DOHH2 (cell line): Measurements from ENCODE around the gene CHSY1.

ENCODE experiments used
- H3F3A ChIP-seq: fragments of 200-600 bp; sonication (generic), shearing (Covaris generic); 2 replicates; pipeline ENCODE4 v1.6.0; 2016; ENCODE audit warnings: antibody characterized with exemption, mild to moderate bottlenecking; ENCODE audit not compliant: control insufficient read depth, insufficient read depth
- H3K27ac ChIP-seq: fragments of 200-600 bp; sonication (generic); 2 replicates; pipeline ENCODE4 v1.5.1; 2014; ENCODE audit warnings: low read depth, mild to moderate bottlenecking, low read length, moderate library complexity
- H3K27me3 ChIP-seq: fragments of 200-600 bp; sonication (generic); 2 replicates; pipeline ENCODE4 v1.6.1; 2014; ENCODE audit warnings: mild to moderate bottlenecking, low read length, mixed read lengths; ENCODE audit not compliant: control insufficient read depth
- H3K36me3 ChIP-seq: fragments of 200-600 bp; sonication (generic); 2 replicates; pipeline ENCODE4 v1.6.1; 2014; ENCODE audit warnings: mild to moderate bottlenecking, low read length, moderate library complexity, mixed read lengths; ENCODE audit not compliant: control insufficient read depth
- H3K4me1 ChIP-seq: fragments of 200-600 bp; sonication (generic); 2 replicates; pipeline ENCODE4 v1.6.1; 2014; ENCODE audit warnings: mild to moderate bottlenecking, low read length, mixed read lengths; ENCODE audit not compliant: control insufficient read depth
- H3K4me2 ChIP-seq: fragments of 200-600 bp; sonication (generic); 2 replicates; pipeline ENCODE4 v1.6.0; 2014; ENCODE audit warnings: mild to moderate bottlenecking, low read length, moderate library complexity
- H3K4me3 ChIP-seq: fragments of 200-600 bp; sonication (generic); 2 replicates; pipeline ENCODE4 v1.5.1; 2014; ENCODE audit warnings: mild to moderate bottlenecking, low read length, mixed read lengths
- H3K79me2 ChIP-seq: fragments of 200-600 bp; sonication (generic); 2 replicates; pipeline ENCODE4 v1.6.1; 2014; ENCODE audit warnings: mild to moderate bottlenecking, low read length, mixed read lengths; ENCODE audit not compliant: control insufficient read depth
- H3K9me2 ChIP-seq: fragments of 200-600 bp; sonication (generic); replicated peaks from 2 replicates; pipeline ENCODE4 v1.6.1; 2014; ENCODE audit warnings: mild to moderate bottlenecking, low read length, mixed read lengths; ENCODE audit not compliant: control insufficient read depth
- H3K9me3 ChIP-seq: fragments of 200-600 bp; sonication (generic); 2 replicates; pipeline ENCODE4 v1.6.1; 2014; ENCODE audit warnings: antibody characterized with exemption, low read length, mixed read lengths; ENCODE audit not compliant: control insufficient read depth, insufficient read depth
- H4K20me1 ChIP-seq: fragments of 200-600 bp; sonication (generic); 2 replicates; pipeline ENCODE4 v1.6.0; 2014; ENCODE audit warnings: low read depth, mild to moderate bottlenecking, antibody characterized with exemption, low read length, moderate library complexity; ENCODE audit not compliant: control insufficient read depth, insufficient read depth
- EZH2phosphoT487 ChIP-seq: fragments of 200-600 bp; sonication (generic); IDR thresholded peaks from 2 replicates; pipeline ENCODE4 v1.6.1; 2017; ENCODE audit warnings: borderline replicate concordance, mild to moderate bottlenecking, antibody characterized with exemption, low read length, moderate library complexity, mixed read lengths
- TF ChIP-seq, protein P1 (sequence below): fragments of 200-600 bp; sonication (generic); IDR thresholded peaks from one replicate; pipeline ENCODE4 v1.5.1; 2014; ENCODE audit warnings: antibody characterized with exemption, mild to moderate bottlenecking, low read depth, low read length; ENCODE audit not compliant: poor library complexity, severe bottlenecking

The CHSY1 gene

GRCh38 chr15:101190092-101190595, 61.7 kb downstream of the CHSY1 start:
- Histone ChIP-seq H3K9me3 (no peaks in the 10 kb centered on the region), H3K4me3 (no peak overlapping the region), H3K36me3 (no peaks in the 10 kb centered on the region), H3F3A (no peaks in the 10 kb centered on the region), H3K27ac (no peak overlapping the region), H3K4me1 (no peaks in the 10 kb centered on the region), H3K4me2 (no peak overlapping the region), H4K20me1 (peaks cover 2% of the 10 kb centered on the region; the same call in 1 of the 2 replicates), H3K79me2 (peaks cover 78% of the 10 kb centered on the region), H3K27me3 (no peaks in the 10 kb centered on the region), H3K9me2 (no peaks in the 10 kb centered on the region)
- TF ChIP-seq, protein P1, sequence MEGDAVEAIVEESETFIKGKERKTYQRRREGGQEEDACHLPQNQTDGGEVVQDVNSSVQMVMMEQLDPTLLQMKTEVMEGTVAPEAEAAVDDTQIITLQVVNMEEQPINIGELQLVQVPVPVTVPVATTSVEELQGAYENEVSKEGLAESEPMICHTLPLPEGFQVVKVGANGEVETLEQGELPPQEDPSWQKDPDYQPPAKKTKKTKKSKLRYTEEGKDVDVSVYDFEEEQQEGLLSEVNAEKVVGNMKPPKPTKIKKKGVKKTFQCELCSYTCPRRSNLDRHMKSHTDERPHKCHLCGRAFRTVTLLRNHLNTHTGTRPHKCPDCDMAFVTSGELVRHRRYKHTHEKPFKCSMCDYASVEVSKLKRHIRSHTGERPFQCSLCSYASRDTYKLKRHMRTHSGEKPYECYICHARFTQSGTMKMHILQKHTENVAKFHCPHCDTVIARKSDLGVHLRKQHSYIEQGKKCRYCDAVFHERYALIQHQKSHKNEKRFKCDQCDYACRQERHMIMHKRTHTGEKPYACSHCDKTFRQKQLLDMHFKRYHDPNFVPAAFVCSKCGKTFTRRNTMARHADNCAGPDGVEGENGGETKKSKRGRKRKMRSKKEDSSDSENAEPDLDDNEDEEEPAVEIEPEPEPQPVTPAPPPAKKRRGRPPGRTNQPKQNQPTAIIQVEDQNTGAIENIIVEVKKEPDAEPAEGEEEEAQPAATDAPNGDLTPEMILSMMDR, result no peak
- TF ChIP-seq EZH2phosphoT487, result no peak

DNA sequence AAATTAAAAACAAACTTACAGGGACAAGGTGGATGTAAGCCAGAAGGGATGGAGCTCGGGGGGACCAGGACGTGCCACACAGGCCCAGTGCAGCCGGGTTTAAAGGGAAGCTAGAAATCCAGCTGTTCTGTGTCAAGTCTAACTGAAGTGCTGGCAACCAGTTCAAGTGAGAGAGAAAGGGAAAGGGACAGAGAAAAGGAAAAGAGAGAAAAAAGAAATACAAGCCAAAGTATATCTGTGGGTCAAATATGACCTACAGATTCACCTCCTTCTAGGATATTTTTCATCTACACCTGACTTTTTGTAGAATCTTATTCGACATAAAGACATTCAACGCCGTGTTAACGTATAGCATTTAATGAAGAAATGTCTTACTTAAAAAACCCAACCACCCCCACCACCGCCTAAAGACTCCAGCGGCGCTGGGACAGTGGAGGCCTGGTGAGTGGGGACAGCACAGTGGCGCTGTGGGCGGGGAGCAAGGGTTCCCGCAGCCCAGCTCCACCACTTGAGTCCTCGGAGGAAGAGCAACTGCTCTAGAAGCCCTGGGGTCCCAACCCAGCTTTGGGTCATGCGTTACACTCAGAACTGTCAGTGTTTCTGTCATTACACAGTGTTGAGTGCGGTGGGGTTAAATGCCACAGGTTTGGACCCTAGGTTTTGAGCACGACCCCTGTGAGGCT, 62.3 kb downstream of the CHSY1 start:
- Histone ChIP-seq H3K79me2 (peaks cover 74% of the 10 kb centered on the region), H3K4me2 (no peak overlapping the region), H3K27ac (no peak overlapping the region)

GRCh38 chr15:101188637-101189408, 63.0 kb downstream of the CHSY1 start:
- Histone ChIP-seq H3K9me2 (no peaks in the 10 kb centered on the region), H3K27ac (no peak overlapping the region), H3K4me3 (no peak overlapping the region), H3K27me3 (no peaks in the 10 kb centered on the region), H4K20me1 (peaks cover 2% of the 10 kb centered on the region; the same call in 1 of the 2 replicates), H3K4me2 (no peak overlapping the region), H3K9me3 (no peaks in the 10 kb centered on the region), H3K36me3 (no peaks in the 10 kb centered on the region), H3F3A (no peaks in the 10 kb centered on the region), H3K79me2 (peaks cover 67% of the 10 kb centered on the region), H3K4me1 (no peaks in the 10 kb centered on the region)
- no peak for TF ChIP-seq EZH2phosphoT487
- TF ChIP-seq, protein P1, result no peak

More for the DNA sequence above, 62.3 kb downstream of the CHSY1 start:
- H3K4me1 ChIP-seq, result no peaks in the 10 kb centered on the region
- H3F3A ChIP-seq, result no peaks in the 10 kb centered on the region
- no peaks in the 10 kb centered on the region for H3K9me2 ChIP-seq
- peaks cover 2% of the 10 kb centered on the region; the same call in 1 of the 2 replicates for H4K20me1 ChIP-seq
- no peaks in the 10 kb centered on the region for H3K36me3 ChIP-seq
- H3K9me3 ChIP-seq, result no peaks in the 10 kb centered on the region
- TF ChIP-seq, protein P1, result no peak
- no peak for TF ChIP-seq EZH2phosphoT487
- H3K27me3 ChIP-seq, result no peaks in the 10 kb centered on the region
- no peak overlapping the region for H3K4me3 ChIP-seq
